Measurements from ENCODE around the gene PM20D2. TPM values are rescaled to one million over a fixed set of nuclear protein-coding genes. Genes with fewer than 3 reads are reported as not detected.

Gene PM20D2
- total and polyA plus RNA-seq, 2 of the 8 experiments (the other 6 are each of a cell fraction or from before 2014, with no cell fraction given) = 2.7 to 7.6 TPM

- TF ChIP-seq SP2 (IDR thresholded peaks at IDR 0.05; ENCODE audit: low read length) (no peak), CTCF (IDR thresholded peaks at IDR 0.05; ENCODE audit: control extremely low read depth in 1 of 3, insufficient read depth in 1 of 3, low read depth in 1 of 3, low read length in 3 of 3) (no peak), TAF1 (IDR thresholded peaks at IDR 0.05; ENCODE audit: low read depth, low read length) (peak; percentile 62), SP1 (IDR thresholded peaks at IDR 0.05; ENCODE audit: low read depth, low read length) (no peak), KDM4A (IDR thresholded peaks at IDR 0.05; ENCODE audit: low read depth, low read length, severe bottlenecking) (peak; percentile 89), POLR2A (IDR thresholded peaks at IDR 0.05; ENCODE audit: control extremely low read depth in 1 of 2, low read depth in 2 of 2, low read length in 2 of 2) (peak in 1 of 2 experiments; percentile 69; a peak in 1 of 3 replicates), CHD1 (IDR thresholded peaks at IDR 0.05; ENCODE audit: low read depth, low read length) (no peak), KDM1A (IDR thresholded peaks at IDR 0.05; ENCODE audit: borderline replicate concordance, low read length) (no peak), CBX8 (IDR thresholded peaks at IDR 0.05; ENCODE audit: borderline replicate concordance, low read depth, low read length) (no peak), EZH2 (IDR thresholded peaks at IDR 0.05; ENCODE audit: low read depth, low read length, severe bottlenecking) (peak; percentile 70), EGR1 (IDR thresholded peaks at IDR 0.05; ENCODE audit: borderline replicate concordance, low read depth, low read length) (no peak), RNF2 (IDR thresholded peaks at IDR 0.05; ENCODE audit: borderline replicate concordance, low read depth, low read length, missing control alignments, poor library complexity, severe bottlenecking) (no peak), JUND (IDR thresholded peaks at IDR 0.05; ENCODE audit: low read length) (no peak), GABPA (IDR thresholded peaks at IDR 0.05; ENCODE audit: borderline replicate concordance, insufficient read depth, low read length) (no peak), EP300 (IDR thresholded peaks at IDR 0.05; ENCODE audit: borderline replicate concordance in 1 of 2, low read depth in 2 of 2, low read length in 2 of 2) (no peak), E2F6 (IDR thresholded peaks at IDR 0.05) (peak; percentile 94), TBP (IDR thresholded peaks at IDR 0.05; ENCODE audit: low read depth, low read length) (peak; percentile 43; the same call in 1 of the 2 replicates)
Measured at GRCh38 chr6:89145956-89146717, at the start of gene PM20D2 (continued).

Measured in H1 (cell line).